Pancreas (tissue), 10 donors: ENCODE data around the gene EIF5AL1. TPM values are rescaled to one million over a fixed set of nuclear protein-coding genes. Genes with fewer than 3 reads are reported as not detected.
A peak's percentile ranks its signal among the peaks of the same experiment; 100 is the strongest.

ENCODE experiments used
- ATAC-seq, 4 donors: fragments of 200-7000 bp; cut with Tn5 transposase; one replicate each; pipeline versions ENCODE4 v1.8.0 to v1.9.1; 2020; ENCODE audit warnings: mild to moderate bottlenecking in 4 of 4, moderate library complexity in 4 of 4
- DNase-seq, 6 donors: peaks; one replicate each; pipeline ENCODE4 v3.0.0-alpha.2; 2020
- FAIRE-seq: peaks from 2 replicates; lab custom pipeline; 2012; peaks lifted over from hg19 to GRCh38; lab: Jason Lieb, UNC
- H3K27ac ChIP-seq, 4 donors: fragments of 200-600 bp; sonication (generic); 1 replicate in 3 of 4; 2 replicates in 1 of 4; pipeline versions ENCODE4 v1.5.0 to v1.8.0; 2020
- H3K27me3 ChIP-seq, 4 donors: fragments of 200-600 bp; one replicate each; pipeline ENCODE4 v1.8.0; 2021
- H3K36me3 ChIP-seq, 3 donors: fragments of 200-600 bp; sonication (generic) in 1 of 3; one replicate each; pipeline versions ENCODE4 v1.5.0 to v1.8.0; 2020 to 2021
- H3K4me1 ChIP-seq, 3 donors: fragments of 200-600 bp; one replicate each; pipeline ENCODE4 v1.8.0; 2021
- H3K4me3 ChIP-seq, 4 donors: fragments of 200-600 bp; sonication (generic) in 2 of 4; one replicate each; pipeline versions ENCODE4 v1.5.0 to v1.8.0; 2020 to 2021
- H3K9me3 ChIP-seq, 4 donors: fragments of 200-600 bp; one replicate each; pipeline ENCODE4 v1.8.0; 2021
- WGBS, 2 donors: extraction: QIAGEN DNeasy Blood & Tissue Kit; methylation state at CpG; one replicate each; pipeline ENCODE4 v1.1.7; 2013; 5-methylcytosine and 5-hydroxymethylcytosine counted together
- intact Hi-C, 3 donors: fragments of 100-400 bp; cut with DNase I; formaldehyde crosslinking; loops; one replicate each; pipeline versions ENCODE4 v1.11.1 to v1.14.2; 2022
- polyA plus RNA-seq, 2 donors: library from polyadenylated mRNA; stranded (reverse); fragments of 200-250 nt; gene quantifications; one replicate each; pipeline ENCODE4 v1.2.3, GENCODE V29; 2013
- total RNA-seq, 6 donors: library from RNA; stranded (reverse); fragmentation: NEBNext Ultra II Directional in 4 of 6; extraction: Animal tissue kit (Norgen Biotek cat#: 25700) in 4 of 6; gene quantifications; one replicate each; pipeline versions ENCODE4 v1.2.1 to v1.2.4, GENCODE V29; 2021 to 2023
- TF ChIP-seq, protein P1 (sequence below), 4 donors: fragments of 200-600 bp; sonication (generic) in 3 of 4; IDR thresholded peaks; one replicate each; pipeline versions ENCODE4 v1.5.0 to v1.8.0; 2021; ENCODE audit warnings: antibody characterized with exemption in 4 of 4
- donor health status: healthy with polysubstance abuse.
- donor health status: DM: no; HTN: no; CAD: no; lungs with moderate emphysema.
- donor health status: DM: no; HTN: no; CAD: no.
- donor health status: control.
- donor health status: control.
- donor health status: Bipolar disorder and iron deficiency.
- donor health status: DM: yes; HTN: yes; CAD: no.
- donor health status: DM: no; HTN: no; CAD: no.
- donor health status: DM: no; HTN: no; CAD: no.
- donor health status: DM: yes; HTN: yes; CAD: no.

Gene EIF5AL1
- total and polyA plus RNA-seq, 8 donors = 0.05 to 0.44 (median 0.33) TPM; not detected in 1

DNA sequence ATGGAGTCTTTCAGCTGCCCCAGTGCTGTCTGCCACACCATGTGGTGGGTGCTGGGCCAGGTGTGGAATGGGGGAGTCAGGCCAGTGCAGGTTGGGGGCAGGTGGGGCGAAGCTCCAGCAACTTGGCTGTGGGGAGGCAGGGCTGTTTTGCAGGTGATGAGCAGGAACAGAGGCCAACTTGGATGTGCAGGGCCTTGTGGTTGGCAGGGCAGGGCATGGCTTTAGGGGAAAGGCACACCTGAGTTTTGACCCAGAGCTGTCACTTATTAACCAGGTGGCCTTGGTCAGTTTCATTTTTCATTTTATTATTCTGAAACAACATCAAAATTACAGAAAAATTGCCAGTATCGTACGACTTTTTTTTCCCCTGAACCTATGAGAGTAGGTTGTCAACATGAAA is 48.9 kb downstream of the EIF5AL1 start:
- peak overlapping the region in 1 of 4 donors; percentile 33 for H3K27ac ChIP-seq
- peaks cover 0 to 15% (median 9%) of the 10 kb centered on the region in 3 donors for H3K4me1 ChIP-seq
- H3K27me3 ChIP-seq = no peaks in the 10 kb centered on the region
- H3K4me3 ChIP-seq = no peak overlapping the region
- no peak for FAIRE-seq
- peak; percentile 82 to 89 (median 88) for ATAC-seq
- H3K9me3 ChIP-seq = no peaks in the 10 kb centered on the region
- WGBS, 2 donors = 15 to 25% methylated on average over 3 of the region's 3 CpGs
- DNase-seq = peak in 4 of 6 donors; percentile 43 to 62 (median 51)
- H3K36me3 ChIP-seq = no peaks in the 10 kb centered on the region
- TF ChIP-seq, protein P1, sequence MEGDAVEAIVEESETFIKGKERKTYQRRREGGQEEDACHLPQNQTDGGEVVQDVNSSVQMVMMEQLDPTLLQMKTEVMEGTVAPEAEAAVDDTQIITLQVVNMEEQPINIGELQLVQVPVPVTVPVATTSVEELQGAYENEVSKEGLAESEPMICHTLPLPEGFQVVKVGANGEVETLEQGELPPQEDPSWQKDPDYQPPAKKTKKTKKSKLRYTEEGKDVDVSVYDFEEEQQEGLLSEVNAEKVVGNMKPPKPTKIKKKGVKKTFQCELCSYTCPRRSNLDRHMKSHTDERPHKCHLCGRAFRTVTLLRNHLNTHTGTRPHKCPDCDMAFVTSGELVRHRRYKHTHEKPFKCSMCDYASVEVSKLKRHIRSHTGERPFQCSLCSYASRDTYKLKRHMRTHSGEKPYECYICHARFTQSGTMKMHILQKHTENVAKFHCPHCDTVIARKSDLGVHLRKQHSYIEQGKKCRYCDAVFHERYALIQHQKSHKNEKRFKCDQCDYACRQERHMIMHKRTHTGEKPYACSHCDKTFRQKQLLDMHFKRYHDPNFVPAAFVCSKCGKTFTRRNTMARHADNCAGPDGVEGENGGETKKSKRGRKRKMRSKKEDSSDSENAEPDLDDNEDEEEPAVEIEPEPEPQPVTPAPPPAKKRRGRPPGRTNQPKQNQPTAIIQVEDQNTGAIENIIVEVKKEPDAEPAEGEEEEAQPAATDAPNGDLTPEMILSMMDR (IDR thresholded peaks at IDR 0.05) = no peak
- intact Hi-C loops = no loop called here

DNA sequence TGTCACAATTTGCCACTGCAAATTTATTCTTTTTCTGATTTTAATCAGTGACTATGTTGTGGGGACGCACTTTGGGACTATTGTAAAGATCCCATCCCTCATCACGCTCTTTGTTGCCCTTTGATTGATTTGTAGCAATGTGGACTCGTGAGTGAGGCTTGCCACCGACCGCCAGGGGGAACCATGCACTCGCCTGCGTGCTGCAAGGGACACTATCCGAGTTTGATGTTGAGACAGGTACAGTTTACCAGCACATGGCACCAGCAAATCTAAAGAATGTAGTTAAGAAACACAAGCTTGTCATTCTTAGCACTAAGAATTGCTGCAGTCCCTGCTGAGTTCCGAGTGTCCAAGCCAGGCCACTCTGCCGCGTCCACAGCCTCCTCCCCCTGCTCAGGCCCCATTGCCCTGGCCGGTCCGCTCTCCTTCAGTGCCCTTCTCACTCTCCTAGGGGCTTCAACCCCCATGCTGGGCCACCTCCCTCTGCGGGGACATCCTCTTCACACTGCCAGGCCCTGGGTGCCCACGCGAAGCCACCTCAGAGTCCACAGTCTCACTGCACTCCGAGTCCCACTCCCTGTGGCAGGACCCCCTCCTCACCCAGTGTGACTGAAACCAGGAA is 49.9 kb downstream of the EIF5AL1 start:
- Histone ChIP-seq H3K4me1 (peaks cover 0 to 15% (median 9%) of the 10 kb centered on the region in 3 donors), H3K9me3 (no peaks in the 10 kb centered on the region), H3K27me3 (no peaks in the 10 kb centered on the region), H3K36me3 (no peaks in the 10 kb centered on the region), H3K4me3 (no peak overlapping the region), H3K27ac (no peak overlapping the region)
- ATAC-seq = peak; percentile 78 to 93 (median 88)
- DNase-seq = peak; percentile 60 to 86 (median 70)
- intact Hi-C loops = no loop called here
- TF ChIP-seq, protein P1 (IDR thresholded peaks at IDR 0.05) = peak; percentile 53 to 72 (median 68)
- FAIRE-seq = no peak
- WGBS, 2 donors = 26 to 28% methylated on average over 17 of the region's 17 CpGs

DNA sequence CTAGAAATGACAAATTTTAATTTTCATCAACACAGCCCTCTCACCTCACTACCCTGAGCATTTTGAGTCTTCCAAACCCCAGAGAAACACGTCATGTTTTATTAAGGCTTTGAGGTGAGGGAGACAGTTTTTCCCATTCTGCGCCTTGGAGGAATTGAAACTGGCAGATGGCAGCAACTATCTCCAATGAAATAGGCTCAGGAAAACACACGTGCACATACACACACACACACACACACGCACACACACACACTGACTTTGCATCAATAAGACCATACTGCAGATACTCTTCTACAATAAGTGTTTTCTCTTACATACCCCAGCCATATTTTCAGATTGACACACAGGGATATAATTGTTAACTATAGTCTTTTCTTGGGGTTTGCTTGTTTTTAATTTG is 51.1 kb downstream of the EIF5AL1 start:
- peaks cover 0 to 15% (median 9%) of the 10 kb centered on the region in 3 donors for H3K4me1 ChIP-seq
- no peak for DNase-seq
- no peak for ATAC-seq
- intact Hi-C loops = no loop called here
- H3K27me3 ChIP-seq = no peaks in the 10 kb centered on the region
- WGBS, 2 donors = 62 to 72% methylated on average over 4 of the region's 4 CpGs
- no peak overlapping the region for H3K27ac ChIP-seq
- FAIRE-seq = no peak
- TF ChIP-seq, protein P1 (IDR thresholded peaks at IDR 0.05) = no peak
- H3K9me3 ChIP-seq = no peaks in the 10 kb centered on the region
- H3K4me3 ChIP-seq = no peak overlapping the region
- H3K36me3 ChIP-seq = no peaks in the 10 kb centered on the region

Other genes starting within 250 kb of the EIF5AL1 start
- 10 to 100 TPM; 35.8 to 61.8 (median 46.8) TPM for gene PPIF, start 165.1 kb upstream of the EIF5AL1 start, total RNA-seq
- 10 to 100 TPM; 21.2 to 37.0 TPM for gene PPIF, start 165.1 kb upstream of the EIF5AL1 start, polyA plus RNA-seq
- 10 to 100 TPM in 1 of 6 donors, 1 to 10 TPM in 5; 3.5 to 13.2 (median 6.9) TPM for gene ZCCHC24, start 66.9 kb upstream of the EIF5AL1 start, total RNA-seq
- gene ZCCHC24, start 66.9 kb upstream of the EIF5AL1 start, polyA plus RNA-seq = 10 to 100 TPM in 1 of 2 donors, 1 to 10 TPM in 1; 6.6 to 10.4 TPM
- gene SFTPA2, start 47.9 kb downstream of the EIF5AL1 start, total RNA-seq = 10 to 100 TPM in 1 of 6 donors, 1 to 10 TPM in 3, under 1 TPM in 2; 0.52 to 11.6 (median 1.6) TPM
- 1 to 10 TPM; 1.1 to 2.0 TPM for gene SFTPA2, start 47.9 kb downstream of the EIF5AL1 start, polyA plus RNA-seq
- gene SFTPA1, start 98.4 kb downstream of the EIF5AL1 start, total RNA-seq = 1 to 10 TPM in 3 of 6 donors, under 1 TPM in 1, not detected in 2; 0.28 to 9.6 (median 1.3) TPM
- 1 to 10 TPM in 1 of 2 donors, under 1 TPM in 1; 0.87 to 1.2 TPM for gene SFTPA1, start 98.4 kb downstream of the EIF5AL1 start, polyA plus RNA-seq
- gene NUTM2B, start 190.7 kb downstream of the EIF5AL1 start, total RNA-seq = 1 to 10 TPM in 1 of 6 donors, under 1 TPM in 5; 0.51 to 1.3 (median 0.85) TPM
- 1 to 10 TPM; 1.3 to 4.6 TPM for gene NUTM2B, start 190.7 kb downstream of the EIF5AL1 start, polyA plus RNA-seq